LNCAP (cell line): ENCODE data around the gene ERC1.

ENCODE experiments used
- TF ChIP-seq, protein P1 (sequence below): fragments of 450-650 bp; IDR thresholded peaks from 2 replicates; pipeline ENCODE4 v1.5.1; 2017; ENCODE audit warnings: mild to moderate bottlenecking

The ERC1 gene

GRCh38 chr12:1373901-1374735 lies 383.1 kb downstream of the ERC1 start:
- TF ChIP-seq, protein P1, sequence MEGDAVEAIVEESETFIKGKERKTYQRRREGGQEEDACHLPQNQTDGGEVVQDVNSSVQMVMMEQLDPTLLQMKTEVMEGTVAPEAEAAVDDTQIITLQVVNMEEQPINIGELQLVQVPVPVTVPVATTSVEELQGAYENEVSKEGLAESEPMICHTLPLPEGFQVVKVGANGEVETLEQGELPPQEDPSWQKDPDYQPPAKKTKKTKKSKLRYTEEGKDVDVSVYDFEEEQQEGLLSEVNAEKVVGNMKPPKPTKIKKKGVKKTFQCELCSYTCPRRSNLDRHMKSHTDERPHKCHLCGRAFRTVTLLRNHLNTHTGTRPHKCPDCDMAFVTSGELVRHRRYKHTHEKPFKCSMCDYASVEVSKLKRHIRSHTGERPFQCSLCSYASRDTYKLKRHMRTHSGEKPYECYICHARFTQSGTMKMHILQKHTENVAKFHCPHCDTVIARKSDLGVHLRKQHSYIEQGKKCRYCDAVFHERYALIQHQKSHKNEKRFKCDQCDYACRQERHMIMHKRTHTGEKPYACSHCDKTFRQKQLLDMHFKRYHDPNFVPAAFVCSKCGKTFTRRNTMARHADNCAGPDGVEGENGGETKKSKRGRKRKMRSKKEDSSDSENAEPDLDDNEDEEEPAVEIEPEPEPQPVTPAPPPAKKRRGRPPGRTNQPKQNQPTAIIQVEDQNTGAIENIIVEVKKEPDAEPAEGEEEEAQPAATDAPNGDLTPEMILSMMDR: no peak

DNA sequence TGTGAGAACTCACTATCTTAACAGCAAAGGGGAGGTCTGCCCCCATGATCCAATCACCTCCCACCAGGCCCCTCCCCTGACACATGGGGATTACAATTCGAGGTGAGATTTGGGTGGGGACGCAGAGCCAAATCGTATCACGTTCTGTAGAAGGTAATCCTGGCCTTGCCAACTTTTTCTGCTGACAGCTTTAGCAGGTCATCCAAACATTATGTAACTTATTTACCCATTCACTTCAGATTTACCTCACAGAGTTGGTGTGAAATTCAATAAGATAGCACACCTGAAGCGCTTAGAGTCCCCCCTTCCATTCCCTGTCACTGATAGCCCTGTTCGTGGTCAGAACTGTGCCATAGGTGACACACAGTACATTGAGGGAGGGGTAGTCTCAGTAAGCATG lies 384.3 kb downstream of the ERC1 start:
- TF ChIP-seq, protein P1: no peak

GRCh38 chr12:1377117-1377516 lies 386.1 kb downstream of the ERC1 start:
- TF ChIP-seq, protein P1: no peak

DNA sequence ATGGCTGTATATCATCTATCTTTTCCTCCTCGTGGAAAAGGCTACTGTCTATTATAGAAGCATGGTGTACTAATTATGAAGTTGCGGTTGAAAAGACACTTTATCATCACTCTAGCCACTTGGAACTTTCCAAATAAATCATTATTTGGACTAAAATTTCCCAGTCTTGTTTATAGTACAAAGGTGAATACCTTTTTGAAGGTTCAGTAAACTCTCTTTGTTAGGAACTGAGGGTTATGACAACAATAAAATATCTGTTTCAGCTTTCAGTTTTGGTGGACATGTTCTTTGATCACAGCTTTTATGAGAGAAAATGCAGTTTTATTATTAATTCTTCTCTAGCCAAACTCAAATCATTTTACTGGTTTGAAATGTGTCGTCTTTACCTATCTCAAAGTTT lies 386.7 kb downstream of the ERC1 start:
- TF ChIP-seq, protein P1: no peak

DNA sequence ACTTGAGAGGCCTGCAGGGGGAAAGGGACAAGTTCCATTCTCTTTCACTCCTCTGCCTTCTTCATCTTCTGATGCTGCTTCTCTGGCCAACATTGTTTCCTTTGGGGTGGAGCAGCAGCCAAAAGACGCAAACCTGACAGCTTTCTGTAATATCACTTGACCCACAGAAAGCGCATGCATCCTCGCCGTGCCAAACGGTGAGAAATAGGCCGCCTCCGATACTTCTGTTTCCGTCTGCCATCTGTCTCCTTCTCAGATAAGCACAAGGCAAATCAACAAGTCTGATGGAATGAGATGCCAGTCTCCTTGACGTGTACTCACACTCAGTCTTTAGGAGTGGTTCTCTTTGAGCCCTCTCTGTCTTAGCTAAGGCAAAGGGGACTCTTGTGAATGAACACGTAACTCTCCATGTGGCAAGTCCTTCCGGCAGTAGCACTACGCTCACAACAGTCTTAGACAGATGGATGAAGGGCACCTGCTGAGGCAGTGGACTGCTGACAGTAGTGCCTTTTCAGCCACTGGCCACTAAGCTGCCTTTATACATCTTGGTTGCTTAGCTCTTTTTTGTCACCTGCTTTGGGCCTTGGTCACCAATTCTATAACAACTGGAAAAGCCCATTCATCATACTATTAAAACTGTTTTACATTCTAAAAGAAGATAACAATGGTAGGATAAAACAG lies 389.3 kb downstream of the ERC1 start:
- TF ChIP-seq, protein P1: no peak

- TF ChIP-seq, protein P1: no peak
These were observed 391.1 kb downstream of the ERC1 start for GRCh38 chr12:1382151-1382550.

- TF ChIP-seq, protein P1: no peak
These were observed 391.8 kb downstream of the ERC1 start for GRCh38 chr12:1382826-1383225.
